GM18502 (cell line): ENCODE data around the gene SLC26A1.
A peak's percentile ranks its signal among the peaks of the same experiment; 100 is the strongest.
"Not testable (repeated sequence)": the region's sequence is repeated elsewhere in the genome, so short reads cannot be mapped to it uniquely, and the experiment has no call there.

Source experiments
- ATAC-seq: cut with Tn5 transposase; IDR thresholded peaks from one replicate; pipeline ENCODE4 v1.9.1; 2021; ENCODE audit warnings: mild to moderate bottlenecking; ENCODE audit not compliant: unreplicated experiment, poor library complexity

Gene SLC26A1

GRCh38 chr4:987624-988513 lies 5.3 kb downstream of the SLC26A1 start:
- no peak for ATAC-seq

GRCh38 chr4:986879-987623 lies 6.2 kb downstream of the SLC26A1 start, which contains the start of gene IDUA:
Gene IDUA, plus strand, starts transcription at chr4:987044. Its CDS starts 41 bp downstream, at chr4:987085.
- peak; percentile 78 for ATAC-seq

- peak; percentile 24 for ATAC-seq
Observed at GRCh38 chr4:986428-986878, 6.8 kb downstream of the SLC26A1 start.

GRCh38 chr4:985123-985830 lies 7.9 kb downstream of the SLC26A1 start:
- no peak for ATAC-seq

DNA sequence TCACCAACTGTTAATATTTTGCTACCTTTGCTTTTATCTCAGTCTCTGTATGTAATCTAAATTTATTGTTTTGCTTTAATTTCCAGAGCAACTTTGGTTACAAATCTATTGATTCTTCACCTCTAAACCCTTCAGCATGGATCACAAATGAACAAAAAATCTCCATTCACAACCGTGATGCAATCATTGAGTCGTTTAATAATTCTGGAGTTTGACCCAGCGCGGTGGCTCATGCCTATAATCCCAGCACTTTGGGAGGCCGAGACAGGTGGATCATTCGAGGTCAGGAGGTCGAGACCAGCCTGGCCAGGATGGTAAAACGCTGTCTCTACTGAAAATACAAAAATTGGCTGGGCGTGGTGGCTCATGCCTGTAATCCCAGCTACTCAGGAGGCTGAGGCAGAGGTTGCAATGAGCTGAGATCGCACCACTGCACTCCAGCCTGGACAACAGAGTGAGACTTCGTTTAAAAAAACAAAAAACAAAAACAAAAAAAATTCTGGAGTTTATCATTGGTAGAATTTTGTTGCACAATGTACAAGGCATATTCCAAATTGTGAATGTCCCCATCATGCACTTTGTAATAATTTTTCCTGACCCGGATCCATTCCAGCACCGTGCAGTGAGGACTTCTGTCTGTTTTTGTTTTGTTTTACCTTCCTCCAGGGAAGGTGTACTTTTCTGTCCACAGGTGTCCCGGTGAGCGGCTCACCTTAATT lies 8.7 kb downstream of the SLC26A1 start:
- no peak for ATAC-seq

- ATAC-seq = no peak
Observed at GRCh38 chr4:982814-983213, 10.4 kb downstream of the SLC26A1 start.

DNA sequence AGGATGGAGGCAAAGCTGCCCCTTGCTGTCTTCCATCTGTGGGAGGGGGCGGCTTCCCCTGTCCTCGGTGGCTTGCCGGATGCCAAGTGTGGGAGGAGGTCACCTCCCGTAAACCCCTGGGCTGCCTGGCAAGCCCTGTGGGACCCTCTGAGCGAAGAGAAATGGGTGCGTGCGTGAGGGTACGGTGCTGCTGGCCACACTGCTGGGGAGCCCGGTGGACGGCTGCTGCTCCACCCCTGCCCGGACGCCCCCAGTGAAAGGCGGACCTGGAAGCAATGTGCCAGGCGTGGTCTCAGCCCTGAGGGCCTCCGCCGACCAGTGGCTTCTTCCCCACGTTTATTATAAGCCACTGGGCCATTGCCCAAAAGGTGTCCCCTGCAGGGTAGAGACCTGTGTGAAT lies 10.9 kb downstream of the SLC26A1 start:
- no peak for ATAC-seq

DNA sequence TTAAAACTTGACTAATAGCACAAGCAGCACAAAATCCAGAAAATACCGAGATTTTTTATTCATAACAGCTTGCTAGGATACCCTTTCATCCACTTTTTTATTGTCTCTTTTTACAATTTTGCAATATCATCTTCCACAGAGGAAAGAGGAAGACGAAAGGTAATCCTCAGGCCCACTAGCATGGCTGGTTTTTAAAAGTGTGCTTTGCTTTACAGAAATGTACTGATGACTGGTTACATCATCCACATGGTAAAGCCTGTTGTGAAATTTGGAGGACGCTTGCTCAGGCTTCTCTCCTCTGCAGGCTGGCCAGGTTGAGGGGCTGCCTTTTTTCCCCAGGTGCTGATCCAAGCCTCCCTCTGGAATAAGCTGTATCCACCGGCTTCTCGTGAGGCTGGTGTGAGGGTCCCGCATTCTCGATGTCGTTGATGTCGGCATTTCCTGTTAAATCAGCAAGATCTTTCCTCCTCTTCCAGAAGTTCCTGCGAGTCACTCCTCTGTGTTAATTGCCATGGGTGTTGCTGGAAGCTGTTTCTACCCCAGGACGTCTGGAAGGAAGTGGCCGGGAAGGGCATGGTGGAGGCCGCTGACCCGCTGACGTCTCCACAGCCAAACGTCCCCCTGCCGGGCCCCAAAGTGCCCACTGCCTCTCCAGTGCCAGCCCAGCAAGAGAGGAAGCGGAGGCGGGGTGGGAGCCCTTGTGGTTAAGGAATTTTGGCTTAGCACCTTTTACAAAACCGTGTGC lies 14.1 kb downstream of the SLC26A1 start:
- no peak for ATAC-seq

GRCh38 chr4:976016-976415 lies 17.2 kb downstream of the SLC26A1 start:
- ATAC-seq = not testable (repeated sequence)

DNA sequence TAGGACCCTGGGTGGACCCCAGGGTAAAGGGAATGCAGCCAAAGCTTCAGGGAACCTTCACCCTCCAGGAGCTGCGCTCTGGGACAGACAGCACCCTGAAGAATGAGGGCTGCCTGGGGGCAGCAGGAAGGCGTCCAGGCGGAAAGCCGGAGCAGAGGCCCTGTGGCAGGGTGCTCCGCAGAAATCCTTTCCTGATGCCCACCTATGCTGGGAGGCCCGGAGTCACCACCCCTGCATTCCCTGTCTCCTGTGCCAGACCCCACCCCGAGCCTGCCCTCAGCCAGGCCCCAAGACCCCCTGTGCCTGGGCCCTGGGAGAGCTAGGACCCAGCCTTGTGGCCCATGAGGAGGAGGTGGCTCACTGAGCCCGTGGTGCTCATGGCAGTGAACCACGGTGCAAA lies 18.5 kb downstream of the SLC26A1 start:
- ATAC-seq = no peak

DNA sequence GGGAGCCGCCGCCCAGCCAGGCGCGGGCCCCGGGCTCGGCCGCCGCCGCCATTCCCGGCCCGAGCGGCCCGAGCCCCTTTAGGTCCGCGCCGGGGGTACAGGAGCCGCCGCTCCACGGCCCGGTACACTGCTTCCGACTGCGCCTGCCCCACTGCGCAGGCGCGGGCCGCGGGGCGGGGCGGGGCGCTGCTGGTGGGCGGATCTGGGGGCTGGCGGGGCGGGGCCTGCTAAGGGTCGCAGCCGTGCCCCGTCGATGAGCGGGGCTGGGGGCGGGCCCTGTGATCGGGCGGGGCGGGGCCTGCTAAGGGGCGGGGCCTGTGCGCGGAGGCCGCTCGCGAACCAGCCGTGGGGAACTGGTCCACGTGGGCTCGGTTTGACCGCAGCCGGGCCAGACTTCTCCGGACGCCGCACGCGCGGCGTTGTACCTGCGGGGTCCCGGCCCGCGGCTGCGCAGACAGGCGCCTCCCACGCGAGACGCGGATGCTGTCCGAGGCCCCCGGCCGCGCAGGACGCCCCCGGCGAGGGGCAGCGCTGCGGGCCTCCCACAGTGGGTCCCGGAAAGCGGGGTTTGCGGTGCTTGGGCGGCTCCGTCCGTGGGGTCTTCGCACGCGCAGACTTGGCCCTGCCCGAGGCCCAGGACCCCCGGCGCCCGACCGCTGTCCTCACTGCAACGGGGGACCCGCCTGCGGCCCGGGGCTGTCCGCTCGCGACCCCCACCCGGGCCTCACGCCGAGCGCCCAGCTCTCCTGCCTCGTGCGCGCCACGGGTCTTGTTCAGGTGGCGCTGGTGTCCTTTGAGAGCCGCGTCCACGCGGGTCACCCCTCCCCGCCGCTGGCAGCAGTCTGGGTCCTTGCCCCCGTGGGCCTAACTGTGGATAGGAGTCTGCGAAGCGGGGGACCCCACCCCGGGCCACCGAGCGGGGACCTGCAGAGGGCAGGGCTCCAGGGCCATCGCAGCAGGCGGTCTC lies 19.5 kb downstream of the SLC26A1 start, which contains the start of gene DGKQ:
Gene DGKQ, minus strand, starts transcription at position 139 of the 967 bp plus-strand sequence. Its CDS starts 87 bp downstream, at position 52.
- ATAC-seq = peak; percentile 72

GRCh38 chr4:972651-973424 lies 20.4 kb downstream of the SLC26A1 start:
- ATAC-seq = peak; percentile 50

GRCh38 chr4:971666-972500 lies 21.3 kb downstream of the SLC26A1 start:
- no peak for ATAC-seq

DNA sequence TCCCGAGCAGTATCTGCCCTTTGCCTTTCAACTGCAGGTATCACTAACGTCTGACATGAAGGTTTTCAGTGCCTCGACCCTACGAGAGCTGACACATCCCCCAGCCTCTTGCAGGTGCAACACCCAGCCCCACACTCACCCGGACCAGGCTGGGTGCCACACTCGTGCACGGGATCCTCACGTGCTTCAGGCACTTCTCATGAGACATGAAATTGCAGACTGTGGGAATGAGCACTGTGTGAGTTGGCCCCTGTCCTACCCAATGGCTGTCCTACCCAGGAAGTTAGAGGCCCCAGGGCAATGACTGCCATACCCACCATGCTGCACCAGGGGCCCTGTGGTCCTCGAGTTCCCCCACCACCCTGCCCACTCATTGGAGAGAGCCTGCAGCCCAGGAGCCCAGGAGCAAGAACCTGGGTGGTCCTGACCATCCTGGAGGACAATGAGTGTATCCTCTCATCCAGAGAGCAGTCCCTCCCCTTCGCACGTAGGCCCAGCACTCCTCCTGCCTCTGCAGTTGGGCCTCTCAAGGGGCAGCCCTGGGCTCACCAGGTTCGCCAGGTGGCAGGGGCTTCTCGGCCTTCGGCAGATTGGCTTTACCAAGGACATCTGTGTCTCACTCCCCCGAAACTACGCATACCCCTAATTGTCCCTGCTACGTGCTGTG lies 22.2 kb downstream of the SLC26A1 start:
- no peak for ATAC-seq

GRCh38 chr4:970046-970745 lies 23.0 kb downstream of the SLC26A1 start:
- ATAC-seq = no peak
